KMS-11 (cell line): ENCODE data around the gene ADM2.

Source experiments
- H2AFZ ChIP-seq: fragments of 200-600 bp; sonication (generic); 2 replicates; pipeline ENCODE4 v1.6.1; 2016; ENCODE audit warnings: antibody characterized with exemption, mixed run types, low read depth
- H3K27ac ChIP-seq: fragments of 200-600 bp; sonication (generic); 2 replicates; pipeline ENCODE4 v1.6.1; 2016; ENCODE audit warnings: mild to moderate bottlenecking, mixed run types
- H3K27me3 ChIP-seq: fragments of 200-600 bp; sonication (generic); 2 replicates; pipeline ENCODE4 v1.6.1; 2017; ENCODE audit warnings: mild to moderate bottlenecking, low read depth, mixed run types, moderate library complexity; ENCODE audit not compliant: insufficient read depth
- H3K36me3 ChIP-seq: fragments of 200-600 bp; sonication (generic); 2 replicates; pipeline ENCODE4 v1.6.1; 2017; ENCODE audit warnings: mild to moderate bottlenecking, mixed run types; ENCODE audit not compliant: insufficient read depth
- H3K4me1 ChIP-seq: fragments of 200-600 bp; sonication (generic); 2 replicates; pipeline ENCODE4 v1.6.1; 2016; ENCODE audit warnings: mild to moderate bottlenecking, low read depth, mixed run types; ENCODE audit not compliant: poor library complexity, severe bottlenecking
- H3K4me2 ChIP-seq: fragments of 200-600 bp; sonication (generic); 2 replicates; pipeline ENCODE4 v1.7.0; 2016; ENCODE audit warnings: mild to moderate bottlenecking, mixed run types
- H3K4me3 ChIP-seq: fragments of 200-600 bp; sonication (generic); IDR thresholded peaks from 2 replicates; pipeline ENCODE4 v1.6.1; 2017; ENCODE audit warnings: low read depth, low read length, mixed read lengths; ENCODE audit not compliant: insufficient read depth
- H3K79me2 ChIP-seq: fragments of 200-600 bp; sonication (generic); 2 replicates; pipeline ENCODE4 v1.6.1; 2016; ENCODE audit warnings: low read depth, mixed run types; ENCODE audit not compliant: insufficient read depth
- H3K9ac ChIP-seq: fragments of 200-600 bp; sonication (generic); 2 replicates; pipeline ENCODE4 v1.6.1; 2016; ENCODE audit warnings: mild to moderate bottlenecking, mixed run types
- H4K20me1 ChIP-seq: fragments of 200-600 bp; sonication (generic); 2 replicates; pipeline ENCODE4 v1.6.1; 2016; ENCODE audit warnings: mild to moderate bottlenecking, mixed run types; ENCODE audit not compliant: insufficient read depth
- CTCF ChIP-seq: fragments of 200-600 bp; sonication (generic); conservative IDR thresholded peaks from 2 replicates; pipeline ENCODE4 v1.6.1; 2017; ENCODE audit warnings: low read depth, mild to moderate bottlenecking, antibody characterized with exemption, low read length, moderate library complexity, mixed read lengths

The ADM2 gene

GRCh38 chr22:50488886-50489285, 7.5 kb downstream of the ADM2 start:
- Histone ChIP-seq H2AFZ (no peak overlapping the region), H3K79me2 (no peaks in the 10 kb centered on the region), H3K9ac (no peak overlapping the region), H3K27ac (no peak overlapping the region), H3K4me3 (no peak overlapping the region), H4K20me1 (no peaks in the 10 kb centered on the region), H3K36me3 (no peaks in the 10 kb centered on the region), H3K27me3 (no peaks in the 10 kb centered on the region), H3K4me1 (no peaks in the 10 kb centered on the region), H3K4me2 (no peak overlapping the region)
- TF ChIP-seq CTCF, result no peak

GRCh38 chr22:50489363-50490243, 8.3 kb downstream of the ADM2 start:
- Histone ChIP-seq H4K20me1 (no peaks in the 10 kb centered on the region), H3K4me1 (no peaks in the 10 kb centered on the region), H3K4me2 (no peak overlapping the region), H3K27me3 (no peaks in the 10 kb centered on the region), H2AFZ (no peak overlapping the region), H3K27ac (no peak overlapping the region), H3K36me3 (no peaks in the 10 kb centered on the region), H3K9ac (no peak overlapping the region), H3K79me2 (no peaks in the 10 kb centered on the region), H3K4me3 (no peak overlapping the region)
- no peak for TF ChIP-seq CTCF

GRCh38 chr22:50490531-50491308, 9.4 kb downstream of the ADM2 start:
- H3K27ac ChIP-seq, result no peak overlapping the region
- H3K4me1 ChIP-seq, result no peaks in the 10 kb centered on the region
- no peak overlapping the region for H2AFZ ChIP-seq
- TF ChIP-seq CTCF, result no peak
- no peaks in the 10 kb centered on the region for H3K36me3 ChIP-seq
- H3K4me3 ChIP-seq, result no peak overlapping the region
- H3K9ac ChIP-seq, result no peak overlapping the region
- no peaks in the 10 kb centered on the region for H3K79me2 ChIP-seq
- H3K27me3 ChIP-seq, result no peaks in the 10 kb centered on the region
- H3K4me2 ChIP-seq, result no peak overlapping the region
- H4K20me1 ChIP-seq, result no peaks in the 10 kb centered on the region

GRCh38 chr22:50497093-50497492, 15.8 kb downstream of the ADM2 start:
- no peak overlapping the region for H3K27ac ChIP-seq
- H4K20me1 ChIP-seq, result no peaks in the 10 kb centered on the region
- no peak overlapping the region for H2AFZ ChIP-seq
- no peaks in the 10 kb centered on the region for H3K4me1 ChIP-seq
- no peak overlapping the region for H3K4me2 ChIP-seq
- H3K79me2 ChIP-seq, result no peaks in the 10 kb centered on the region
- no peaks in the 10 kb centered on the region for H3K36me3 ChIP-seq
- H3K4me3 ChIP-seq, result no peak overlapping the region
- H3K9ac ChIP-seq, result no peak overlapping the region
- no peak for TF ChIP-seq CTCF
- no peaks in the 10 kb centered on the region for H3K27me3 ChIP-seq
